ENCODE measurements around the gene DMKN. TPM values are rescaled to one million over a fixed set of nuclear protein-coding genes. Genes with fewer than 3 reads are reported as not detected.

DMKN gene
- total RNA-seq, 1 experiment from 2014 or later = 5.6 TPM

GRCh38 chr19:35556846-35557538, 43.5 kb upstream of the DMKN start:
- Histone ChIP-seq H3K27me3 (ENCODE audit: control insufficient read depth, insufficient read depth, low read length) (peaks cover 5% of the 10 kb centered on the region; the same call in 1 of the 2 replicates), H3K4me1 (ENCODE audit: control insufficient read depth, insufficient read depth, low read length) (peaks cover 6% of the 10 kb centered on the region; the same call in 1 of the 2 replicates), H3K4me3 (ENCODE audit: low read depth in 2 of 2, low read length in 2 of 2) (no peak overlapping the region), H3K36me3 (ENCODE audit: control insufficient read depth, insufficient read depth, low read length) (no peaks in the 10 kb centered on the region), H3K27ac (ENCODE audit: low read length) (no peak overlapping the region), H3K9me3 (ENCODE audit: control insufficient read depth, insufficient read depth, low read depth, low read length) (no peaks in the 10 kb centered on the region)
- ChIA-PET POLR2A (interaction anchor here (0.6 kb wide), 1 partner anchor 81 kb away, joined by 8 read pairs; no protein-coding TSS in a partner anchor), CTCF (interaction anchor here (1.0 to 1.1 kb wide), 2 partner anchors 9 to 88 kb away, joined by 3 to 4 read pairs; no protein-coding TSS in a partner anchor)
- DNase-seq (ENCODE audit: low read depth, low spot score) (no peak), ATAC-seq (no peak)
- in situ Hi-C loops (cut with HindIII; ENCODE audit: low pct_unique_long_range_greater_than_20kb, low sequenced_read_pairs) (no loop called here), intact Hi-C loops (cut with micrococcal nuclease; ENCODE audit: unreplicated experiment) (loop anchor here (10.0 kb wide), 1 partner anchor 158 kb away; the partner anchor contains the start of gene KMT2B)
- BruUV-seq (replicated peaks) = no TSS peak
- TF ChIP-seq SIN3A (IDR thresholded peaks at IDR 0.05; ENCODE audit: borderline replicate concordance, insufficient read depth, low read depth, low read length) = no peak
- no peak for TF ChIP-seq REST (IDR thresholded peaks at IDR 0.05; ENCODE audit: insufficient read depth in 1 of 2, low read depth in 2 of 2, low read length in 1 of 2)
- no peak for TF ChIP-seq CTCF (IDR thresholded peaks at IDR 0.05)
- TF ChIP-seq POLR2AphosphoS5 (IDR thresholded peaks at IDR 0.05; ENCODE audit: low read depth, low read length) = no peak
- no peak for TF ChIP-seq TCF7L2 (IDR thresholded peaks at IDR 0.05; ENCODE audit: low read depth, low read length)

- Histone ChIP-seq H3K9me3 (ENCODE audit: control insufficient read depth, insufficient read depth, low read depth, low read length) (no peaks in the 10 kb centered on the region), H3K27me3 (ENCODE audit: control insufficient read depth, insufficient read depth, low read length) (peaks cover 3% of the 10 kb centered on the region; the same call in 1 of the 2 replicates), H3K4me3 (ENCODE audit: low read depth in 2 of 2, low read length in 2 of 2) (no peak overlapping the region), H3K27ac (ENCODE audit: low read length) (no peak overlapping the region), H3K4me1 (ENCODE audit: control insufficient read depth, insufficient read depth, low read length) (peaks cover 6% of the 10 kb centered on the region; the same call in 1 of the 2 replicates), H3K36me3 (ENCODE audit: control insufficient read depth, insufficient read depth, low read length) (no peaks in the 10 kb centered on the region)
- intact Hi-C loops (cut with micrococcal nuclease; ENCODE audit: unreplicated experiment) = loop anchor here (10.0 kb wide), 1 partner anchor 159 kb away; the partner anchor contains the start of gene KMT2B
- DNase-seq (ENCODE audit: low read depth, low spot score) (no peak), ATAC-seq (no peak)
- CTCF ChIA-PET = interaction anchor here (0.6 to 1.1 kb wide), 4 partner anchors 41 to 267 kb away, joined by 3 to 8 read pairs (median 4); no protein-coding TSS in a partner anchor
- in situ Hi-C loops (cut with HindIII; ENCODE audit: low pct_unique_long_range_greater_than_20kb, low sequenced_read_pairs) = no loop called here
- POLR2A ChIA-PET = interaction anchor here (0.5 to 0.6 kb wide), 2 partner anchors 191 to 327 kb away, joined by 4 to 16 read pairs; no protein-coding TSS in a partner anchor
- no TSS peak for BruUV-seq (replicated peaks)
- no peak for TF ChIP-seq POLR2AphosphoS5 (IDR thresholded peaks at IDR 0.05; ENCODE audit: low read depth, low read length)
- no peak for TF ChIP-seq TCF7L2 (IDR thresholded peaks at IDR 0.05; ENCODE audit: low read depth, low read length)
- TF ChIP-seq CTCF (IDR thresholded peaks at IDR 0.05) = no peak; the same call in 1 of the 2 replicates
- no peak for TF ChIP-seq SIN3A (IDR thresholded peaks at IDR 0.05; ENCODE audit: borderline replicate concordance, insufficient read depth, low read depth, low read length)
These were observed 42.7 kb upstream of the DMKN start for GRCh38 chr19:35556025-35556590.

Measured in Panc1 (cell line).